Breast epithelium (tissue), 4 donors: ENCODE measurements around the gene A4GALT. TPM values are rescaled to one million over a fixed set of nuclear protein-coding genes. Genes with fewer than 3 reads are reported as not detected.

Experiments
- DNase-seq, 2 donors: peaks; one replicate each; pipeline ENCODE4 v3.0.0-alpha.2; 2019; ENCODE audit warnings: low spot score in 2 of 2
- H3K27ac ChIP-seq, 2 donors: fragments of 200-600 bp; sonication (generic) in 1 of 2; one replicate each; pipeline ENCODE4 v1.5.1; 2016 to 2019; ENCODE audit warnings: mild to moderate bottlenecking in 1 of 2
- H3K27me3 ChIP-seq, 2 donors: fragments of 200-600 bp; sonication (generic) in 1 of 2; one replicate each; pipeline versions ENCODE4 v1.5.1 to v1.6.0; 2017 to 2019; ENCODE audit warnings: control low read depth in 1 of 2, mild to moderate bottlenecking in 1 of 2
- H3K36me3 ChIP-seq: fragments of 200-600 bp; one replicate; pipeline ENCODE4 v1.5.1; 2019
- H3K4me1 ChIP-seq, 2 donors: fragments of 200-600 bp; sonication (generic); one replicate each; pipeline ENCODE4 v1.5.1; 2016 to 2019; ENCODE audit warnings: control low read depth in 1 of 2
- H3K4me3 ChIP-seq, 3 donors: fragments of 200-600 bp; sonication (generic); 1 replicate in 2 of 3; 2 replicates in 1 of 3; pipeline ENCODE4 v1.5.1; 2016 to 2019; ENCODE audit warnings: mild to moderate bottlenecking in 3 of 3, moderate library complexity in 2 of 3
- H3K9me3 ChIP-seq, 2 donors: fragments of 200-600 bp; sonication (generic) in 1 of 2; one replicate each; pipeline ENCODE4 v1.5.1; 2016 to 2019; ENCODE audit warnings: control low read depth in 1 of 2
- CTCF ChIP-seq, 3 donors: fragments of 450-650 bp; IDR thresholded peaks; one replicate each; pipeline ENCODE4 v1.5.1; 2016 to 2017; ENCODE audit warnings: antibody characterized with exemption in 3 of 3, mild to moderate bottlenecking in 3 of 3, moderate library complexity in 3 of 3
- POLR2A ChIP-seq: fragments of 450-650 bp; IDR thresholded peaks from one replicate; pipeline ENCODE4 v1.6.1; 2016; ENCODE audit warnings: antibody characterized with exemption, mild to moderate bottlenecking, moderate library complexity
- POLR2AphosphoS5 ChIP-seq, 3 donors: sonication (generic); formaldehyde crosslinking; IDR thresholded peaks; one replicate each; pipeline ENCODE4 v1.6.1; 2017; ENCODE audit warnings: antibody characterized with exemption in 3 of 3
- intact Hi-C: fragments of 100-400 bp; cut with DNase I; formaldehyde crosslinking; loops from one replicate; pipeline ENCODE4 v1.15.1; 2023; ENCODE audit warnings: low total_unique reads
- total RNA-seq, 3 donors: library from RNA; depleted of rRNA; stranded (reverse); fragments of >200 nt; gene quantifications; one replicate each; pipeline ENCODE4 v1.1.0, GENCODE V29; 2016

A4GALT gene
- total RNA-seq, 3 donors from 2014 or later, result 6.6 to 32.8 (median 22.9) TPM

- H3K4me3 ChIP-seq, result peak overlapping the region; percentile 28 to 63 (median 30)
- no peaks in the 10 kb centered on the region for H3K27me3 ChIP-seq
- H3K27ac ChIP-seq, result peak overlapping the region; percentile 88 to 91
- no peaks in the 10 kb centered on the region for H3K36me3 ChIP-seq
- H3K9me3 ChIP-seq, result no peaks in the 10 kb centered on the region
- TF ChIP-seq POLR2AphosphoS5 (IDR thresholded peaks at IDR 0.05) (no peak), CTCF (IDR thresholded peaks at IDR 0.05) (no peak), POLR2A (no peak)
- peak in 1 of 2 donors; percentile 55 for DNase-seq
- H3K4me1 ChIP-seq, result peaks cover 29 to 38% of the 10 kb centered on the region in 2 donors
- intact Hi-C loops, result loop anchor here (5.0 kb wide), 1 partner anchor 210 kb away; the partner anchor contains the start of gene ARFGAP3
These were observed 73.8 kb downstream of the A4GALT start for GRCh38 chr22:42646569-42647525.

GRCh38 chr22:42645938-42646568, 74.6 kb downstream of the A4GALT start:
- Histone ChIP-seq H3K36me3 (no peaks in the 10 kb centered on the region), H3K4me3 (peak overlapping the region; percentile 28 to 63 (median 30)), H3K4me1 (peaks cover 29 to 38% of the 10 kb centered on the region in 2 donors), H3K27ac (peak overlapping the region; percentile 88 to 91), H3K9me3 (no peaks in the 10 kb centered on the region), H3K27me3 (no peaks in the 10 kb centered on the region)
- no peak for DNase-seq
- intact Hi-C loops, result loop anchor here (5.0 kb wide), 1 partner anchor 211 kb away; the partner anchor contains the start of gene ARFGAP3
- TF ChIP-seq POLR2A (no peak), POLR2AphosphoS5 (IDR thresholded peaks at IDR 0.05) (no peak), CTCF (IDR thresholded peaks at IDR 0.05) (no peak)

GRCh38 chr22:42645341-42645937, 75.2 kb downstream of the A4GALT start:
- TF ChIP-seq POLR2AphosphoS5 (IDR thresholded peaks at IDR 0.05) (no peak), CTCF (IDR thresholded peaks at IDR 0.05) (no peak), POLR2A (no peak)
- intact Hi-C loops, result loop anchor here (5.0 kb wide), 1 partner anchor 212 kb away; the partner anchor contains the start of gene ARFGAP3
- H3K27ac ChIP-seq, result peak overlapping the region; percentile 88 to 91
- H3K4me1 ChIP-seq, result peaks cover 29 to 38% of the 10 kb centered on the region in 2 donors
- no peaks in the 10 kb centered on the region for H3K27me3 ChIP-seq
- peak overlapping the region; percentile 28 to 63 (median 30) for H3K4me3 ChIP-seq
- H3K9me3 ChIP-seq, result no peaks in the 10 kb centered on the region
- DNase-seq, result peak in 1 of 2 donors; percentile 37
- no peaks in the 10 kb centered on the region for H3K36me3 ChIP-seq

- Histone ChIP-seq H3K4me3 (peak overlapping the region; percentile 28 to 63 (median 30)), H3K9me3 (no peaks in the 10 kb centered on the region), H3K27me3 (no peaks in the 10 kb centered on the region), H3K36me3 (no peaks in the 10 kb centered on the region), H3K27ac (peak overlapping the region; percentile 88 to 91), H3K4me1 (peaks cover 29 to 38% of the 10 kb centered on the region in 2 donors)
- TF ChIP-seq POLR2AphosphoS5 (IDR thresholded peaks at IDR 0.05) (no peak), CTCF (IDR thresholded peaks at IDR 0.05) (no peak), POLR2A (no peak)
- intact Hi-C loops, result loop anchor here (5.0 kb wide), 1 partner anchor 213 kb away; the partner anchor contains the start of gene ARFGAP3
- peak in 1 of 2 donors; percentile 42 for DNase-seq
These were observed 76.0 kb downstream of the A4GALT start for GRCh38 chr22:42644422-42645340.
